GM23338 (cell line): Measurements from ENCODE around the gene TRPM1. TPM values are rescaled to one million over a fixed set of nuclear protein-coding genes. Genes with fewer than 3 reads are reported as not detected.

ENCODE experiments used
- ATAC-seq: fragments of 200-7000 bp; cut with Tn5 transposase; 3 replicates; pipeline ENCODE4 v1.9.1; 2020
- DNase-seq: peaks from one replicate; pipeline ENCODE4 v3.0.0-alpha.2; 2015; ENCODE audit warnings: low spot score
- H2AFZ ChIP-seq: fragments of 200-600 bp; sonication (generic); 2 replicates; pipeline ENCODE4 v1.8.0; 2016; ENCODE audit warnings: antibody characterized with exemption, mild to moderate bottlenecking, moderate library complexity
- H3F3A ChIP-seq: fragments of 200-600 bp; sonication (generic); replicated peaks from 2 replicates; pipeline ENCODE4 v1.8.0; 2017; ENCODE audit warnings: antibody characterized with exemption, mixed run types, low read depth
- H3K27ac ChIP-seq: fragments of 200-600 bp; sonication (generic); 2 replicates; pipeline ENCODE4 v1.6.1; 2016; ENCODE audit warnings: low read depth
- H3K27me3 ChIP-seq: fragments of 200-600 bp; sonication (generic); 2 replicates; pipeline ENCODE4 v1.8.0; 2016; ENCODE audit warnings: mild to moderate bottlenecking, mixed run types, moderate library complexity; ENCODE audit not compliant: insufficient read depth
- H3K36me3 ChIP-seq: fragments of 200-600 bp; sonication (generic); 2 replicates; pipeline ENCODE4 v1.8.0; 2016; ENCODE audit warnings: mild to moderate bottlenecking; ENCODE audit not compliant: insufficient read depth
- H3K4me1 ChIP-seq: fragments of 200-600 bp; sonication (generic); 2 replicates; pipeline ENCODE4 v1.8.0; 2016; ENCODE audit warnings: mild to moderate bottlenecking, moderate library complexity; ENCODE audit not compliant: insufficient read depth
- H3K4me2 ChIP-seq: fragments of 200-600 bp; sonication (generic); 2 replicates; pipeline ENCODE4 v1.7.1; 2017; ENCODE audit warnings: mixed run types
- H3K4me3 ChIP-seq: fragments of 200-600 bp; sonication (generic); 2 replicates; pipeline ENCODE4 v1.6.1; 2016; ENCODE audit warnings: mixed run types
- H3K79me2 ChIP-seq: fragments of 200-600 bp; sonication (generic); replicated peaks from 2 replicates; pipeline ENCODE4 v1.8.0; 2017; ENCODE audit warnings: mild to moderate bottlenecking; ENCODE audit not compliant: insufficient read depth
- H3K9me2 ChIP-seq: fragments of 200-600 bp; sonication (generic); 2 replicates; pipeline ENCODE4 v1.8.0; 2017; ENCODE audit not compliant: insufficient read depth
- H4K20me1 ChIP-seq: fragments of 200-600 bp; sonication (generic); replicated peaks from 2 replicates; pipeline ENCODE4 v1.8.0; 2017; ENCODE audit warnings: mild to moderate bottlenecking; ENCODE audit not compliant: insufficient read depth
- H3K27ac Mint-ChIP-seq: 2 replicates; pipeline ENCODE4 v1.8.0; 2020; ENCODE audit warnings: inconsistent platforms, mild to moderate bottlenecking, moderate library complexity, mixed read lengths
- H3K27me3 Mint-ChIP-seq: 3 replicates; pipeline ENCODE4 v1.8.0; 2022; ENCODE audit warnings: low read depth, mild to moderate bottlenecking, moderate library complexity, mixed read lengths, inconsistent platforms; ENCODE audit not compliant: insufficient read depth, poor library complexity
- H3K36me3 Mint-ChIP-seq: 3 replicates; pipeline ENCODE4 v1.8.0; 2021; ENCODE audit warnings: low read depth, mild to moderate bottlenecking, inconsistent platforms, moderate library complexity, mixed read lengths
- H3K4me1 Mint-ChIP-seq: 3 replicates; pipeline ENCODE4 v1.8.0; 2020; ENCODE audit warnings: mild to moderate bottlenecking, inconsistent platforms, mixed read lengths
- H3K4me3 Mint-ChIP-seq: 3 replicates; pipeline ENCODE4 v1.8.0; 2021; ENCODE audit warnings: moderate library complexity, mild to moderate bottlenecking, inconsistent platforms, mixed read lengths
- H3K9me3 Mint-ChIP-seq: 3 replicates; pipeline ENCODE4 v1.8.0; 2020; ENCODE audit warnings: moderate library complexity, mild to moderate bottlenecking, inconsistent platforms, mixed read lengths
- CREB1 ChIP-seq: fragments of 250-450 bp; sonication (Bioruptor Pico); IDR thresholded peaks from 2 replicates; pipeline ENCODE4 v1.5.0; 2020; ENCODE audit warnings: low read depth, mild to moderate bottlenecking, moderate library complexity
- EZH2 ChIP-seq: fragments of 200-600 bp; sonication (generic); IDR thresholded peaks from one replicate; pipeline ENCODE4 v1.8.0; 2017; ENCODE audit warnings: antibody characterized with exemption, mild to moderate bottlenecking, low read depth; ENCODE audit not compliant: unreplicated experiment
- EZH2phosphoT487 ChIP-seq: fragments of 200-600 bp; sonication (generic); IDR thresholded peaks from one replicate; pipeline ENCODE4 v1.8.1; 2018; ENCODE audit warnings: antibody characterized with exemption; ENCODE audit not compliant: unreplicated experiment
- NANOG ChIP-seq: IDR thresholded peaks from 2 replicates; pipeline ENCODE4 v1.6.1; 2016; ENCODE audit warnings: antibody characterized with exemption, borderline replicate concordance
- POLR2AphosphoS5 ChIP-seq: IDR thresholded peaks from 2 replicates; pipeline ENCODE4 v1.6.1; 2016; ENCODE audit warnings: antibody characterized with exemption, low read depth
- STAT1 ChIP-seq: IDR thresholded peaks from one replicate; pipeline ENCODE4 v1.6.1; 2016; ENCODE audit warnings: antibody characterized with exemption; ENCODE audit not compliant: unreplicated experiment
- ZNF114 ChIP-seq: fragments of 250-450 bp; sonication (Bioruptor Pico); IDR thresholded peaks from 2 replicates; pipeline ENCODE4 v1.5.0; 2020; ENCODE audit warnings: mild to moderate bottlenecking, moderate library complexity
- ZNF331 ChIP-seq: fragments of 250-450 bp; sonication (Bioruptor Pico); IDR thresholded peaks from 2 replicates; pipeline ENCODE4 v1.5.0; 2020; ENCODE audit warnings: low read depth, mild to moderate bottlenecking, moderate library complexity
- polyA plus RNA-seq: library from polyadenylated mRNA; unstranded; fragments of >200 nt; fragmentation: Nextera tagmentation; extraction: Ambion mirVana; gene quantifications from 2 replicates; pipeline ENCODE4 v1.2.1, GENCODE V29; 2016
- total RNA-seq: library from RNA; depleted of rRNA; stranded (reverse); fragments of >200 nt; shearing (Covaris generic); gene quantifications from 2 replicates; pipeline ENCODE4 v1.2.3, GENCODE V29; 2014
- TF ChIP-seq, protein P1 (sequence below): fragments of 250-450 bp; sonication (Bioruptor Pico); IDR thresholded peaks from 2 replicates; pipeline ENCODE4 v1.5.0; 2020; ENCODE audit warnings: mild to moderate bottlenecking, moderate library complexity
- TF ChIP-seq, protein P2 (sequence below): IDR thresholded peaks from one replicate; pipeline ENCODE4 v1.6.1; 2018; ENCODE audit warnings: antibody characterized with exemption; ENCODE audit not compliant: unreplicated experiment
- TF ChIP-seq, protein P3 (sequence below): IDR thresholded peaks from 2 replicates; pipeline ENCODE4 v1.6.1; 2016; ENCODE audit warnings: antibody characterized with exemption
- TF ChIP-seq, protein P4 (sequence below), 2 experiments: fragments of 200-600 bp in 1 of 2; sonication (generic) in 1 of 2; conservative IDR thresholded peaks; 2 replicates each; pipeline versions ENCODE4 v1.5.1 to v1.6.1; 2016 to 2017; ENCODE audit warnings: antibody characterized with exemption in 2 of 2, low read depth in 2 of 2, mild to moderate bottlenecking in 2 of 2, moderate library complexity in 1 of 2

The TRPM1 gene
- total and polyA plus RNA-seq, 2 experiments from 2014 or later = 0.19 TPM; not detected in 1

DNA sequence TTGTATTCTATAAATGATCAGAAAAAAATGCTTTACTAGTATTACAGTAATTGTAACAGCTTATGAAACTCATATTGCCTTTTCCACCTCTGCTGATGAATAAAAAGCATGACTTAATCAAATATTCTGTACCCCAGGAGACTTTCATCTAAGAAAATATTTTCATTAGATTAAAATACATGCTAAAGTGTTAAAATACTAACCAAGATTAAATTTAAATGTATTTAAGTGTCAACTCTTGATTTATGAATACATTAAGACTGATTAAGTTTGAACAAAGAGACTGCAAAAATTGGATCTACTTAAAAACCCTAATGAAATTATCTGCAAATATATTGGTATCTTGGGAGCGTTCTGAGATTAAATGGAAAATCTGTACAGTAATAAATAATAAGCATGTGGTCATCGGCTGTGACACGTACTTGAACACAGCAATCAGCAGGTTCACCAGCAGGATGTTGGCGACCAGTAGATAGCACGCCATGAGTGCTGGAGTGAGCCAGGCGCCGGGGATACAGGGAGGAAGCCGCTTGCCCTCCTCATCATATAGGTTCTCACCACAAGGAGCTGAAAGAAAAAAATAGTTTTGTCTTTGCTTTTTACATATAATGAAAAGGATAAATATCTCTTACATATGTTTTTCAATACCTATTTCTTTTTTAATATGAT lies 73.5 kb downstream of the TRPM1 start (continued):
- TF ChIP-seq, protein P1, sequence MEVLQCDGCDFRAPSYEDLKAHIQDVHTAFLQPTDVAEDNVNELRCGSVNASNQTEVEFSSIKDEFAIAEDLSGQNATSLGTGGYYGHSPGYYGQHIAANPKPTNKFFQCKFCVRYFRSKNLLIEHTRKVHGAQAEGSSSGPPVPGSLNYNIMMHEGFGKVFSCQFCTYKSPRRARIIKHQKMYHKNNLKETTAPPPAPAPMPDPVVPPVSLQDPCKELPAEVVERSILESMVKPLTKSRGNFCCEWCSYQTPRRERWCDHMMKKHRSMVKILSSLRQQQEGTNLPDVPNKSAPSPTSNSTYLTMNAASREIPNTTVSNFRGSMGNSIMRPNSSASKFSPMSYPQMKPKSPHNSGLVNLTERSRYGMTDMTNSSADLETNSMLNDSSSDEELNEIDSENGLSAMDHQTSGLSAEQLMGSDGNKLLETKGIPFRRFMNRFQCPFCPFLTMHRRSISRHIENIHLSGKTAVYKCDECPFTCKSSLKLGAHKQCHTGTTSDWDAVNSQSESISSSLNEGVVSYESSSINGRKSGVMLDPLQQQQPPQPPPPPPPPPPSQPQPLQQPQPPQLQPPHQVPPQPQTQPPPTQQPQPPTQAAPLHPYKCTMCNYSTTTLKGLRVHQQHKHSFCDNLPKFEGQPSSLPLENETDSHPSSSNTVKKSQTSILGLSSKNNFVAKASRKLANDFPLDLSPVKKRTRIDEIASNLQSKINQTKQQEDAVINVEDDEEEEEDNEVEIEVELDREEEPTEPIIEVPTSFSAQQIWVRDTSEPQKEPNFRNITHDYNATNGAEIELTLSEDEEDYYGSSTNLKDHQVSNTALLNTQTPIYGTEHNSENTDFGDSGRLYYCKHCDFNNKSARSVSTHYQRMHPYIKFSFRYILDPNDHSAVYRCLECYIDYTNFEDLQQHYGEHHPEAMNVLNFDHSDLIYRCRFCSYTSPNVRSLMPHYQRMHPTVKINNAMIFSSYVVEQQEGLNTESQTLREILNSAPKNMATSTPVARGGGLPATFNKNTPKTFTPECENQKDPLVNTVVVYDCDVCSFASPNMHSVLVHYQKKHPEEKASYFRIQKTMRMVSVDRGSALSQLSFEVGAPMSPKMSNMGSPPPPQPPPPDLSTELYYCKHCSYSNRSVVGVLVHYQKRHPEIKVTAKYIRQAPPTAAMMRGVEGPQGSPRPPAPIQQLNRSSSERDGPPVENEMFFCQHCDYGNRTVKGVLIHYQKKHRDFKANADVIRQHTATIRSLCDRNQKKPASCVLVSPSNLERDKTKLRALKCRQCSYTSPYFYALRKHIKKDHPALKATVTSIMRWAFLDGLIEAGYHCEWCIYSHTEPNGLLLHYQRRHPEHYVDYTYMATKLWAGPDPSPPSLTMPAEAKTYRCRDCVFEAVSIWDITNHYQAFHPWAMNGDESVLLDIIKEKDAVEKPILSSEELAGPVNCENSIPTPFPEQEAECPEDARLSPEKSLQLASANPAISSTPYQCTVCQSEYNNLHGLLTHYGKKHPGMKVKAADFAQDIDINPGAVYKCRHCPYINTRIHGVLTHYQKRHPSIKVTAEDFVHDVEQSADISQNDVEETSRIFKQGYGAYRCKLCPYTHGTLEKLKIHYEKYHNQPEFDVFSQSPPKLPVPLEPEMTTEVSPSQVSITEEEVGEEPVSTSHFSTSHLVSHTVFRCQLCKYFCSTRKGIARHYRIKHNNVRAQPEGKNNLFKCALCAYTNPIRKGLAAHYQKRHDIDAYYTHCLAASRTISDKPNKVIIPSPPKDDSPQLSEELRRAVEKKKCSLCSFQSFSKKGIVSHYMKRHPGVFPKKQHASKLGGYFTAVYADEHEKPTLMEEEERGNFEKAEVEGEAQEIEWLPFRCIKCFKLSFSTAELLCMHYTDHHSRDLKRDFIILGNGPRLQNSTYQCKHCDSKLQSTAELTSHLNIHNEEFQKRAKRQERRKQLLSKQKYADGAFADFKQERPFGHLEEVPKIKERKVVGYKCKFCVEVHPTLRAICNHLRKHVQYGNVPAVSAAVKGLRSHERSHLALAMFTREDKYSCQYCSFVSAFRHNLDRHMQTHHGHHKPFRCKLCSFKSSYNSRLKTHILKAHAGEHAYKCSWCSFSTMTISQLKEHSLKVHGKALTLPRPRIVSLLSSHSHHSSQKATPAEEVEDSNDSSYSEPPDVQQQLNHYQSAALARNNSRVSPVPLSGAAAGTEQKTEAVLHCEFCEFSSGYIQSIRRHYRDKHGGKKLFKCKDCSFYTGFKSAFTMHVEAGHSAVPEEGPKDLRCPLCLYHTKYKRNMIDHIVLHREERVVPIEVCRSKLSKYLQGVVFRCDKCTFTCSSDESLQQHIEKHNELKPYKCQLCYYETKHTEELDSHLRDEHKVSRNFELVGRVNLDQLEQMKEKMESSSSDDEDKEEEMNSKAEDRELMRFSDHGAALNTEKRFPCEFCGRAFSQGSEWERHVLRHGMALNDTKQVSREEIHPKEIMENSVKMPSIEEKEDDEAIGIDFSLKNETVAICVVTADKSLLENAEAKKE (CRISPR knock-in tag) = no peak

DNA sequence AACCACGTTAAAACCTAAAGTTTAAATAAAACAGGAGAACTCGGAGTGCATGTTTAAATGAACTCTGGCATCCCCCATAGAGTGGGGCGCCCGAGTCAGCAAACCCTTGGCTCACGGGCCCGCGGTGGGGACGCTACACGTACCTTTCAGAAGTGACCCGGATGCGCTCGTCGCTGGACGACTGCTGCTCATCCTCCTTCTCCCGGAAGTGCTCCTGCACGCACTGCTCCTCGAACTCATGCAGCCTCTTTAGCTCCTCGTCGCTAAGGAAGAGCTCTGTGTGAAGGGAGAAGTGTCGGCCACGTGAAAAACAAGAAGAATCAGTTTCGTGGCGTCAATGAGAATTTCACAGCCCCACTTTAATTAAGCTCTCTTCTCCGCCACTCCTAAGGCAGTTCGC lies 75.5 kb downstream of the TRPM1 start:
- Mint-ChIP-seq H3K27ac (no peak overlapping the region), H3K36me3 (no peaks in the 10 kb centered on the region), H3K27me3 (peaks cover 3% of the 10 kb centered on the region), H3K4me1 (peaks cover 28% of the 10 kb centered on the region), H3K9me3 (no peaks in the 10 kb centered on the region), H3K4me3 (no peak overlapping the region)
- Histone ChIP-seq H3K4me3 (no peak overlapping the region), H4K20me1 (no peaks in the 10 kb centered on the region), H3K27ac (peak overlapping the region; percentile 9; the same call in 1 of the 2 replicates), H3K9me2 (no peaks in the 10 kb centered on the region; the same call in none of the 2 replicates), H3K79me2 (no peaks in the 10 kb centered on the region), H2AFZ (peak overlapping the region; percentile 43; the same call in 1 of the 2 replicates), H3K27me3 (no peaks in the 10 kb centered on the region), H3K4me2 (no peak overlapping the region), H3K4me1 (peaks cover 16% of the 10 kb centered on the region), H3K36me3 (no peaks in the 10 kb centered on the region), H3F3A (no peaks in the 10 kb centered on the region)
- peak; percentile 9 for DNase-seq
- ATAC-seq = no peak
- TF ChIP-seq EZH2 (no peak), STAT1 (no peak), NANOG (no peak), ZNF331 (CRISPR knock-in tag) (no peak), EZH2phosphoT487 (no peak), POLR2AphosphoS5 (no peak), ZNF114 (CRISPR knock-in tag) (no peak), CREB1 (no peak)
- TF ChIP-seq, protein P2, sequence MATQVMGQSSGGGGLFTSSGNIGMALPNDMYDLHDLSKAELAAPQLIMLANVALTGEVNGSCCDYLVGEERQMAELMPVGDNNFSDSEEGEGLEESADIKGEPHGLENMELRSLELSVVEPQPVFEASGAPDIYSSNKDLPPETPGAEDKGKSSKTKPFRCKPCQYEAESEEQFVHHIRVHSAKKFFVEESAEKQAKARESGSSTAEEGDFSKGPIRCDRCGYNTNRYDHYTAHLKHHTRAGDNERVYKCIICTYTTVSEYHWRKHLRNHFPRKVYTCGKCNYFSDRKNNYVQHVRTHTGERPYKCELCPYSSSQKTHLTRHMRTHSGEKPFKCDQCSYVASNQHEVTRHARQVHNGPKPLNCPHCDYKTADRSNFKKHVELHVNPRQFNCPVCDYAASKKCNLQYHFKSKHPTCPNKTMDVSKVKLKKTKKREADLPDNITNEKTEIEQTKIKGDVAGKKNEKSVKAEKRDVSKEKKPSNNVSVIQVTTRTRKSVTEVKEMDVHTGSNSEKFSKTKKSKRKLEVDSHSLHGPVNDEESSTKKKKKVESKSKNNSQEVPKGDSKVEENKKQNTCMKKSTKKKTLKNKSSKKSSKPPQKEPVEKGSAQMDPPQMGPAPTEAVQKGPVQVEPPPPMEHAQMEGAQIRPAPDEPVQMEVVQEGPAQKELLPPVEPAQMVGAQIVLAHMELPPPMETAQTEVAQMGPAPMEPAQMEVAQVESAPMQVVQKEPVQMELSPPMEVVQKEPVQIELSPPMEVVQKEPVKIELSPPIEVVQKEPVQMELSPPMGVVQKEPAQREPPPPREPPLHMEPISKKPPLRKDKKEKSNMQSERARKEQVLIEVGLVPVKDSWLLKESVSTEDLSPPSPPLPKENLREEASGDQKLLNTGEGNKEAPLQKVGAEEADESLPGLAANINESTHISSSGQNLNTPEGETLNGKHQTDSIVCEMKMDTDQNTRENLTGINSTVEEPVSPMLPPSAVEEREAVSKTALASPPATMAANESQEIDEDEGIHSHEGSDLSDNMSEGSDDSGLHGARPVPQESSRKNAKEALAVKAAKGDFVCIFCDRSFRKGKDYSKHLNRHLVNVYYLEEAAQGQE = no peak
- TF ChIP-seq, protein P3, sequence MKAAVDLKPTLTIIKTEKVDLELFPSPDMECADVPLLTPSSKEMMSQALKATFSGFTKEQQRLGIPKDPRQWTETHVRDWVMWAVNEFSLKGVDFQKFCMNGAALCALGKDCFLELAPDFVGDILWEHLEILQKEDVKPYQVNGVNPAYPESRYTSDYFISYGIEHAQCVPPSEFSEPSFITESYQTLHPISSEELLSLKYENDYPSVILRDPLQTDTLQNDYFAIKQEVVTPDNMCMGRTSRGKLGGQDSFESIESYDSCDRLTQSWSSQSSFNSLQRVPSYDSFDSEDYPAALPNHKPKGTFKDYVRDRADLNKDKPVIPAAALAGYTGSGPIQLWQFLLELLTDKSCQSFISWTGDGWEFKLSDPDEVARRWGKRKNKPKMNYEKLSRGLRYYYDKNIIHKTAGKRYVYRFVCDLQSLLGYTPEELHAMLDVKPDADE = no peak
- TF ChIP-seq, protein P4, sequence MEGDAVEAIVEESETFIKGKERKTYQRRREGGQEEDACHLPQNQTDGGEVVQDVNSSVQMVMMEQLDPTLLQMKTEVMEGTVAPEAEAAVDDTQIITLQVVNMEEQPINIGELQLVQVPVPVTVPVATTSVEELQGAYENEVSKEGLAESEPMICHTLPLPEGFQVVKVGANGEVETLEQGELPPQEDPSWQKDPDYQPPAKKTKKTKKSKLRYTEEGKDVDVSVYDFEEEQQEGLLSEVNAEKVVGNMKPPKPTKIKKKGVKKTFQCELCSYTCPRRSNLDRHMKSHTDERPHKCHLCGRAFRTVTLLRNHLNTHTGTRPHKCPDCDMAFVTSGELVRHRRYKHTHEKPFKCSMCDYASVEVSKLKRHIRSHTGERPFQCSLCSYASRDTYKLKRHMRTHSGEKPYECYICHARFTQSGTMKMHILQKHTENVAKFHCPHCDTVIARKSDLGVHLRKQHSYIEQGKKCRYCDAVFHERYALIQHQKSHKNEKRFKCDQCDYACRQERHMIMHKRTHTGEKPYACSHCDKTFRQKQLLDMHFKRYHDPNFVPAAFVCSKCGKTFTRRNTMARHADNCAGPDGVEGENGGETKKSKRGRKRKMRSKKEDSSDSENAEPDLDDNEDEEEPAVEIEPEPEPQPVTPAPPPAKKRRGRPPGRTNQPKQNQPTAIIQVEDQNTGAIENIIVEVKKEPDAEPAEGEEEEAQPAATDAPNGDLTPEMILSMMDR (conservative IDR thresholded peaks at IDR 0.05; ENCODE audit: low read depth in 2 of 2) = no peak
